OCI-LY7 (cell line): ENCODE results near the gene ABI3.

Source experiments
- EZH2phosphoT487 ChIP-seq: fragments of 200-600 bp; sonication (generic); IDR thresholded peaks from 2 replicates; pipeline ENCODE4 v1.6.1; 2018; ENCODE audit warnings: low read depth, borderline replicate concordance, mild to moderate bottlenecking, mixed run types, antibody characterized with exemption, low read length, moderate library complexity, mixed read lengths
- TF ChIP-seq, protein P1 (sequence below): fragments of 200-600 bp; sonication (generic); conservative IDR thresholded peaks from 2 replicates; pipeline ENCODE4 v1.5.1; 2014; ENCODE audit warnings: mild to moderate bottlenecking, antibody characterized with exemption, low read length, moderate library complexity, mixed read lengths

DNA sequence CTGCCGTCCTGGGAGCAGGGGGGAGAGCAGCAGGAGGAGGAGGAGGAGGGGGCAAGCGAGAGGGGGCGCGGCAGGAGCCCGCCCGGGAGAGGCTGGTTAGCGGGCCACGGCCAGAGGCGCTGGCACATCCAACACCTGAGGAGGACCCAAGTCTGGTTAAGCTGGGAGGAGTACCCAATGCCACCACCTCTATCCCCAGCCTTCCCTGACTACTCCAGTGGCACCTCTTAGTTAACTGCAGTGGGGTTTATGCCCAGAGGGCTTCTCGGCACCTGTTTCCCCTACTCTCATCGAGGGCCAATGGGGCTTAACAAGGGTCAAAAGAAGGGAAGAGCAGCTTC, 14.5 kb downstream of the ABI3 start:
- TF ChIP-seq, protein P1, sequence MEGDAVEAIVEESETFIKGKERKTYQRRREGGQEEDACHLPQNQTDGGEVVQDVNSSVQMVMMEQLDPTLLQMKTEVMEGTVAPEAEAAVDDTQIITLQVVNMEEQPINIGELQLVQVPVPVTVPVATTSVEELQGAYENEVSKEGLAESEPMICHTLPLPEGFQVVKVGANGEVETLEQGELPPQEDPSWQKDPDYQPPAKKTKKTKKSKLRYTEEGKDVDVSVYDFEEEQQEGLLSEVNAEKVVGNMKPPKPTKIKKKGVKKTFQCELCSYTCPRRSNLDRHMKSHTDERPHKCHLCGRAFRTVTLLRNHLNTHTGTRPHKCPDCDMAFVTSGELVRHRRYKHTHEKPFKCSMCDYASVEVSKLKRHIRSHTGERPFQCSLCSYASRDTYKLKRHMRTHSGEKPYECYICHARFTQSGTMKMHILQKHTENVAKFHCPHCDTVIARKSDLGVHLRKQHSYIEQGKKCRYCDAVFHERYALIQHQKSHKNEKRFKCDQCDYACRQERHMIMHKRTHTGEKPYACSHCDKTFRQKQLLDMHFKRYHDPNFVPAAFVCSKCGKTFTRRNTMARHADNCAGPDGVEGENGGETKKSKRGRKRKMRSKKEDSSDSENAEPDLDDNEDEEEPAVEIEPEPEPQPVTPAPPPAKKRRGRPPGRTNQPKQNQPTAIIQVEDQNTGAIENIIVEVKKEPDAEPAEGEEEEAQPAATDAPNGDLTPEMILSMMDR: no peak
- no peak for TF ChIP-seq EZH2phosphoT487
